SK-N-SH (cell line): Measurements from ENCODE around the gene PPP2R2B. TPM values are rescaled to one million over a fixed set of nuclear protein-coding genes. Genes with fewer than 3 reads are reported as not detected.
A peak's percentile ranks its signal among the peaks of the same experiment; 100 is the strongest.
"Not testable (repeated sequence)": the region's sequence is repeated elsewhere in the genome, so short reads cannot be mapped to it uniquely, and the experiment has no call there.

Experiments
- CTCF ChIA-PET: fragments of 300-600, 350-600 bp; formaldehyde crosslinking; extraction: SDS; loops from one replicate; lab custom pipeline; 2021; lab: Yijun Ruan, JAX
- POLR2A ChIA-PET: fragments of 350-600 bp; sonication (Branson Sonifier 250); formaldehyde crosslinking; extraction: SDS; loops from one replicate; lab custom pipeline; 2020; ENCODE audit warnings: antibody characterized with exemption, inconsistent platforms; lab: Yijun Ruan, JAX
- DNase-seq: peaks from one replicate; pipeline ENCODE4 v3.0.0; 2012
- H2AFZ ChIP-seq: fragments of 200-600 bp; sonication (generic); 2 replicates; pipeline ENCODE4 v1.8.1; 2016; ENCODE audit warnings: antibody characterized with exemption, mild to moderate bottlenecking, low read depth
- H3F3A ChIP-seq: fragments of 200-600 bp; sonication (generic); replicated peaks from 2 replicates; pipeline ENCODE3; 2016; ENCODE audit warnings: antibody characterized with exemption, mild to moderate bottlenecking; ENCODE audit not compliant: insufficient read depth
- H3K27ac ChIP-seq, 2 experiments: fragments of 200-500 bp in 1 of 2; fragments of 200-600 bp in 1 of 2; sonication (Bioruptor generic) in 1 of 2; sonication (generic), shearing (Covaris generic) in 1 of 2; 2 replicates each; pipeline versions ENCODE4 v1.5.1 to v1.6.1; 2014 to 2016; ENCODE audit warnings: low read depth in 2 of 2, inconsistent platforms in 1 of 2, low read length in 1 of 2, mild to moderate bottlenecking in 1 of 2, mixed read lengths in 1 of 2
- H3K27me3 ChIP-seq: fragments of 200-600 bp; sonication (generic), shearing (Covaris generic); 2 replicates; pipeline ENCODE4 v1.6.1; 2016; ENCODE audit warnings: mixed run types; ENCODE audit not compliant: insufficient read depth
- H3K36me3 ChIP-seq, 2 experiments: fragments of 200-500 bp in 1 of 2; fragments of 200-600 bp in 1 of 2; sonication (Bioruptor generic) in 1 of 2; sonication (generic) in 1 of 2; replicated peaks in 1 of 2; 2 replicates each; pipeline versions ENCODE3 to v1.5.1; 2014 to 2016; ENCODE audit warnings: low read length in 1 of 2, mild to moderate bottlenecking in 1 of 2; ENCODE audit not compliant: insufficient read depth in 2 of 2, control insufficient read depth in 1 of 2
- H3K4me1 ChIP-seq, 2 experiments: fragments of 200-500 bp in 1 of 2; fragments of 200-600 bp in 1 of 2; sonication (Bioruptor generic) in 1 of 2; sonication (generic), shearing (Covaris generic) in 1 of 2; 2 replicates each; pipeline versions ENCODE4 v1.5.1 to v1.6.1; 2014 to 2016; ENCODE audit warnings: low read depth in 1 of 2, low read length in 1 of 2, mixed run types in 1 of 2; ENCODE audit not compliant: insufficient read depth in 2 of 2, control insufficient read depth in 1 of 2
- H3K4me2 ChIP-seq: fragments of 200-600 bp; sonication (generic), shearing (Covaris generic); 2 replicates; pipeline ENCODE4 v1.6.1; 2017; ENCODE audit warnings: mixed run types
- H3K4me3 ChIP-seq, 2 experiments: fragments of 200-500 bp in 1 of 2; fragments of 200-600 bp in 1 of 2; sonication (Bioruptor generic) in 1 of 2; sonication (generic), shearing (Covaris generic) in 1 of 2; 2 replicates each; pipeline versions ENCODE4 v1.5.1 to v1.8.1; 2014 to 2016; ENCODE audit warnings: low read depth in 2 of 2, inconsistent platforms in 1 of 2, low read length in 1 of 2, mild to moderate bottlenecking in 1 of 2, mixed read lengths in 1 of 2, moderate library complexity in 1 of 2
- H3K79me2 ChIP-seq: fragments of 200-600 bp; sonication (generic); 2 replicates; pipeline ENCODE4 v1.8.1; 2017; ENCODE audit warnings: mild to moderate bottlenecking; ENCODE audit not compliant: insufficient read depth
- H3K9ac ChIP-seq: fragments of 200-600 bp; sonication (generic); 2 replicates; pipeline ENCODE4 v1.6.1; 2017; ENCODE audit warnings: mixed run types
- H3K9me2 ChIP-seq: fragments of 200-600 bp; sonication (generic); 2 replicates; pipeline ENCODE4 v1.6.1; 2017; ENCODE audit warnings: mixed run types
- H3K9me3 ChIP-seq: fragments of 200-600 bp; sonication (generic); 2 replicates; pipeline ENCODE4 v1.6.1; 2017; ENCODE audit warnings: mixed run types, mild to moderate bottlenecking, moderate library complexity
- H4K20me1 ChIP-seq: fragments of 200-600 bp; sonication (generic); 2 replicates; pipeline ENCODE4 v1.6.1; 2017; ENCODE audit warnings: mild to moderate bottlenecking, mixed run types; ENCODE audit not compliant: insufficient read depth
- CHD2 ChIP-seq: fragments of 150-350 bp; IDR thresholded peaks from 2 replicates; pipeline ENCODE4 v1.6.1; 2018; ENCODE audit warnings: low read length; ENCODE audit not compliant: partially characterized antibody
- ELF1 ChIP-seq: IDR thresholded peaks from 2 replicates; pipeline ENCODE4 v1.4.0; 2012
- EP300 ChIP-seq, 2 experiments: IDR thresholded peaks; 2 replicates each; pipeline versions ENCODE4 v1.4.0 to v1.6.1; 2012; ENCODE audit warnings: borderline replicate concordance in 1 of 2, low read depth in 1 of 2, low read length in 1 of 2
- FOSL2 ChIP-seq: IDR thresholded peaks from 2 replicates; pipeline ENCODE4 v1.4.0; 2012; ENCODE audit warnings: low read depth, mild to moderate bottlenecking, moderate library complexity, borderline replicate concordance
- FOXM1 ChIP-seq: IDR thresholded peaks from 2 replicates; pipeline ENCODE4 v1.4.0; 2012; ENCODE audit warnings: low read depth, mild to moderate bottlenecking
- JUND ChIP-seq: IDR thresholded peaks from 2 replicates; pipeline ENCODE4 v1.4.0; 2012
- NFIC ChIP-seq: IDR thresholded peaks from 2 replicates; pipeline ENCODE4 v1.4.0; 2012; ENCODE audit warnings: borderline replicate concordance
- NRF1 ChIP-seq: IDR thresholded peaks from 2 replicates; pipeline ENCODE4 v1.6.1; 2012; ENCODE audit warnings: low read depth, mild to moderate bottlenecking, low read length
- PBX3 ChIP-seq: IDR thresholded peaks from 2 replicates; pipeline ENCODE4; 2012
- RXRA ChIP-seq: IDR thresholded peaks from 2 replicates; pipeline ENCODE4 v1.4.0; 2012; ENCODE audit warnings: low read depth, mild to moderate bottlenecking, borderline replicate concordance
- SMC3 ChIP-seq: IDR thresholded peaks from 2 replicates; pipeline ENCODE4 v1.6.1; 2012; ENCODE audit warnings: low read depth, low read length, improper control_type of control experiment
- TCF12 ChIP-seq: IDR thresholded peaks from 2 replicates; pipeline ENCODE4 v1.4.0; 2012
- TEAD4 ChIP-seq: IDR thresholded peaks from 2 replicates; pipeline ENCODE4 v1.4.0; 2012; ENCODE audit warnings: mild to moderate bottlenecking, borderline replicate concordance; ENCODE audit not compliant: insufficient read depth
- WGBS: methylation state at CpG from one replicate; pipeline ENCODE4 v1.1.6; 2017; ENCODE audit warnings: low lambda C conversion rate; 5-methylcytosine and 5-hydroxymethylcytosine counted together
- polyA plus RNA-seq, 3 experiments: library from polyadenylated mRNA; depleted of rRNA; stranded (reverse); fragments of >200 nt; gene quantifications; 2 replicates each; pipeline ENCODE4 v1.2.3, GENCODE V29; 2012
- TF ChIP-seq, protein P1 (sequence below): fragments of 150-350 bp; IDR thresholded peaks from 2 replicates; pipeline ENCODE4 v1.6.1; 2017; ENCODE audit warnings: antibody characterized with exemption, low read length, low read depth, borderline replicate concordance
- TF ChIP-seq, protein P2 (sequence below): IDR thresholded peaks from 2 replicates; pipeline ENCODE4 v1.6.1; 2012; ENCODE audit warnings: mild to moderate bottlenecking, low read depth, low read length, moderate library complexity
- TF ChIP-seq, protein P3 (sequence below): fragments of 150-350 bp; IDR thresholded peaks from 2 replicates; pipeline ENCODE4 v1.6.1; 2016; ENCODE audit warnings: mild to moderate bottlenecking, low read depth, low read length

Gene PPP2R2B
- polyA plus RNA-seq, 1 of the 3 experiments (the other 2 are of a cell fraction): 11.4 TPM

DNA sequence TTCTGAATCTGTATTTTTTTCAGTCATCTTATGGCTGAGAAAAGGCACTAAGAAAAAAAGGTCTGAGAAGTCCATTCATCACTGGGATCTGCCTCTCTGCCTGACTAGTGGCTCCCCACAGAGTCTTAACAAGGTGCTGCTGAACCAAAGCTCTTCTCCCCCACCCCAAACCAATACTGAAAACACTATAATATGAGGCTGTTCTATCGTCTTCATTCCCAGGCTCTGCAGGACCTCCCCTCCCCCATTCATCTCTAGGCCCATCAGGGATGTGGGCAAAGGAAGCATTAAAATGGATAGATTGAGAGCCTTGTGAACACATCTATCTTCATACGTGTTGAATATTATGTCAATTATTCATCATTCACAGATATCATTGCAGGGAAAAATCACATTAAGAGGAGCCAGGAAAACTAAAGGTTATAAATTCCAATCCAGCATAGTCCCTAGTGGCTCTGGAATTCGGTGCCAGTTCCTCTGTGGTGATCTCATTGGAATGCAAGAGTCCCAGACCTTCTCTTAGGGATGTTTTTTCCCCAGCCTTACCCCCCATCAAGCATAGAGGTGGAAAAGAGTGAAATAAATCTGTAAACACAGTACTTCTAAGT, 318.2 kb downstream of the PPP2R2B start:
- Histone ChIP-seq H3K36me3 (no peaks in the 10 kb centered on the region), H4K20me1 (no peaks in the 10 kb centered on the region), H3K4me2 (peak overlapping the region; percentile 21; the same call in 1 of the 2 replicates), H3K9me2 (no peaks in the 10 kb centered on the region), H3F3A (peaks cover 14% of the 10 kb centered on the region), H3K27me3 (no peaks in the 10 kb centered on the region), H3K9ac (peak overlapping the region; percentile 15; the same call in 1 of the 2 replicates), H3K9me3 (no peaks in the 10 kb centered on the region), H3K4me3 (peak overlapping the region in 1 of 2 experiments; percentile 3; a peak in 1 of 4 replicates), H3K27ac (peak overlapping the region in 1 of 2 experiments; percentile 72; a peak in 3 of 4 replicates), H3K4me1 (peaks cover 0 to 21% of the 10 kb centered on the region in 2 experiments), H2AFZ (peak overlapping the region; percentile 61; the same call in 1 of the 2 replicates), H3K79me2 (no peaks in the 10 kb centered on the region)
- CTCF ChIA-PET: interaction anchor here (4.5 to 4.6 kb wide), 2 partner anchors 386 to 406 kb away, joined by 24 read pairs; no protein-coding TSS in a partner anchor
- POLR2A ChIA-PET: interaction anchor here (0.5 kb wide), 1 partner anchor 16 kb away, joined by 4 read pairs; no protein-coding TSS in a partner anchor
- WGBS: 32% methylated on average over 3 of the region's 3 CpGs
- no peak for DNase-seq
- TF ChIP-seq JUND (peak; percentile 47), RXRA (peak; percentile 25; the same call in 1 of the 2 replicates), TEAD4 (0 out of 2 replicates have a peak, but pooled peaks have one; percentile 67), PBX3 (peak; percentile 62), EP300 (IDR thresholded peaks at IDR 0.05; ENCODE audit: borderline replicate concordance in 1 of 2, low read depth in 1 of 2, low read length in 1 of 2) (peak in 1 of 2 experiments; percentile 63; a peak in 1 of 4 replicates), CHD2 (no peak), SMC3 (no peak), NRF1 (no peak), ELF1 (no peak), TCF12 (peak; percentile 63), FOXM1 (no peak), FOSL2 (peak; percentile 47; the same call in 1 of the 2 replicates), NFIC (peak; percentile 53; the same call in 1 of the 2 replicates)
- TF ChIP-seq, protein P1, sequence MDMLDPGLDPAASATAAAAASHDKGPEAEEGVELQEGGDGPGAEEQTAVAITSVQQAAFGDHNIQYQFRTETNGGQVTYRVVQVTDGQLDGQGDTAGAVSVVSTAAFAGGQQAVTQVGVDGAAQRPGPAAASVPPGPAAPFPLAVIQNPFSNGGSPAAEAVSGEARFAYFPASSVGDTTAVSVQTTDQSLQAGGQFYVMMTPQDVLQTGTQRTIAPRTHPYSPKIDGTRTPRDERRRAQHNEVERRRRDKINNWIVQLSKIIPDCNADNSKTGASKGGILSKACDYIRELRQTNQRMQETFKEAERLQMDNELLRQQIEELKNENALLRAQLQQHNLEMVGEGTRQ: no peak
- TF ChIP-seq, protein P2, sequence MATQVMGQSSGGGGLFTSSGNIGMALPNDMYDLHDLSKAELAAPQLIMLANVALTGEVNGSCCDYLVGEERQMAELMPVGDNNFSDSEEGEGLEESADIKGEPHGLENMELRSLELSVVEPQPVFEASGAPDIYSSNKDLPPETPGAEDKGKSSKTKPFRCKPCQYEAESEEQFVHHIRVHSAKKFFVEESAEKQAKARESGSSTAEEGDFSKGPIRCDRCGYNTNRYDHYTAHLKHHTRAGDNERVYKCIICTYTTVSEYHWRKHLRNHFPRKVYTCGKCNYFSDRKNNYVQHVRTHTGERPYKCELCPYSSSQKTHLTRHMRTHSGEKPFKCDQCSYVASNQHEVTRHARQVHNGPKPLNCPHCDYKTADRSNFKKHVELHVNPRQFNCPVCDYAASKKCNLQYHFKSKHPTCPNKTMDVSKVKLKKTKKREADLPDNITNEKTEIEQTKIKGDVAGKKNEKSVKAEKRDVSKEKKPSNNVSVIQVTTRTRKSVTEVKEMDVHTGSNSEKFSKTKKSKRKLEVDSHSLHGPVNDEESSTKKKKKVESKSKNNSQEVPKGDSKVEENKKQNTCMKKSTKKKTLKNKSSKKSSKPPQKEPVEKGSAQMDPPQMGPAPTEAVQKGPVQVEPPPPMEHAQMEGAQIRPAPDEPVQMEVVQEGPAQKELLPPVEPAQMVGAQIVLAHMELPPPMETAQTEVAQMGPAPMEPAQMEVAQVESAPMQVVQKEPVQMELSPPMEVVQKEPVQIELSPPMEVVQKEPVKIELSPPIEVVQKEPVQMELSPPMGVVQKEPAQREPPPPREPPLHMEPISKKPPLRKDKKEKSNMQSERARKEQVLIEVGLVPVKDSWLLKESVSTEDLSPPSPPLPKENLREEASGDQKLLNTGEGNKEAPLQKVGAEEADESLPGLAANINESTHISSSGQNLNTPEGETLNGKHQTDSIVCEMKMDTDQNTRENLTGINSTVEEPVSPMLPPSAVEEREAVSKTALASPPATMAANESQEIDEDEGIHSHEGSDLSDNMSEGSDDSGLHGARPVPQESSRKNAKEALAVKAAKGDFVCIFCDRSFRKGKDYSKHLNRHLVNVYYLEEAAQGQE: no peak
- TF ChIP-seq, protein P3, sequence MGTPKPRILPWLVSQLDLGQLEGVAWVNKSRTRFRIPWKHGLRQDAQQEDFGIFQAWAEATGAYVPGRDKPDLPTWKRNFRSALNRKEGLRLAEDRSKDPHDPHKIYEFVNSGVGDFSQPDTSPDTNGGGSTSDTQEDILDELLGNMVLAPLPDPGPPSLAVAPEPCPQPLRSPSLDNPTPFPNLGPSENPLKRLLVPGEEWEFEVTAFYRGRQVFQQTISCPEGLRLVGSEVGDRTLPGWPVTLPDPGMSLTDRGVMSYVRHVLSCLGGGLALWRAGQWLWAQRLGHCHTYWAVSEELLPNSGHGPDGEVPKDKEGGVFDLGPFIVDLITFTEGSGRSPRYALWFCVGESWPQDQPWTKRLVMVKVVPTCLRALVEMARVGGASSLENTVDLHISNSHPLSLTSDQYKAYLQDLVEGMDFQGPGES: no peak

GRCh38 chr5:146556884-146557283, 321.7 kb downstream of the PPP2R2B start:
- 56% methylated on average over 3 of the region's 4 CpGs for WGBS
- POLR2A ChIA-PET, H3K9me3 ChIP-seq, H3K27me3 ChIP-seq, H3K9ac ChIP-seq, H3K79me2 ChIP-seq, H4K20me1 ChIP-seq, H3K4me3 ChIP-seq, H3K9me2 ChIP-seq, H3K27ac ChIP-seq, DNase-seq, H3K4me1 ChIP-seq, H3K36me3 ChIP-seq, H3K4me2 ChIP-seq, H2AFZ ChIP-seq: not testable (repeated sequence)
- CTCF ChIA-PET: interaction anchor here (0.9 to 1.3 kb wide), 4 partner anchors 14 to 632 kb away, joined by 3 read pairs; no protein-coding TSS in a partner anchor
- H3F3A ChIP-seq: peaks cover 14% of the 10 kb centered on the region
